NB4 (cell line): ENCODE results near the gene HSD17B1.

ENCODE experiments used
- POLR2A ChIP-seq: IDR thresholded peaks from 2 replicates; pipeline ENCODE4 v1.6.1; 2011; ENCODE audit warnings: mild to moderate bottlenecking; ENCODE audit not compliant: insufficient read length; ENCODE audit errors: extremely low read depth
- TF ChIP-seq, protein P1 (sequence below): IDR thresholded peaks from one replicate; pipeline ENCODE4 v1.5.1; 2012; ENCODE audit warnings: low read depth, low read length

DNA sequence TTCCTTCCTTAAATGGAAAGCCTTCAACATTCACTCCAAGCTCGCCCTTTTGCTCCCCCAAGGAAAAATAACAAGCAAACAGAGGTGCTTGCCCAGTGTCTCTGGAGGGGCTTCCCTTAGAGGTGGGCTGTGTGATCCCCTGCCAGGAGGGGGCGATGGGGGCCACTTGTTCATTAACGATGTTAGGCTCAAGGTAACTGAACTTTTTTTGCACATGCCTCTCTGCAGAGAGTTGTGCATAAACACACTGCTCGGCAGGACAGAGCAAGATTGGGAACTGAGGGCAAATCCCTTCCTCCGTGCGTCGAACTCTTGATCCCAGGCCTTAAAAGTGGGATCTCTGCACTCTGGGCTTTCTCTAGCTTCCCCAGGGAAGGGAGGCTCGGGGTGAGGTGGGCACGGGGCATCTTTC, 32.2 kb upstream of the HSD17B1 start:
- TF ChIP-seq, protein P1, sequence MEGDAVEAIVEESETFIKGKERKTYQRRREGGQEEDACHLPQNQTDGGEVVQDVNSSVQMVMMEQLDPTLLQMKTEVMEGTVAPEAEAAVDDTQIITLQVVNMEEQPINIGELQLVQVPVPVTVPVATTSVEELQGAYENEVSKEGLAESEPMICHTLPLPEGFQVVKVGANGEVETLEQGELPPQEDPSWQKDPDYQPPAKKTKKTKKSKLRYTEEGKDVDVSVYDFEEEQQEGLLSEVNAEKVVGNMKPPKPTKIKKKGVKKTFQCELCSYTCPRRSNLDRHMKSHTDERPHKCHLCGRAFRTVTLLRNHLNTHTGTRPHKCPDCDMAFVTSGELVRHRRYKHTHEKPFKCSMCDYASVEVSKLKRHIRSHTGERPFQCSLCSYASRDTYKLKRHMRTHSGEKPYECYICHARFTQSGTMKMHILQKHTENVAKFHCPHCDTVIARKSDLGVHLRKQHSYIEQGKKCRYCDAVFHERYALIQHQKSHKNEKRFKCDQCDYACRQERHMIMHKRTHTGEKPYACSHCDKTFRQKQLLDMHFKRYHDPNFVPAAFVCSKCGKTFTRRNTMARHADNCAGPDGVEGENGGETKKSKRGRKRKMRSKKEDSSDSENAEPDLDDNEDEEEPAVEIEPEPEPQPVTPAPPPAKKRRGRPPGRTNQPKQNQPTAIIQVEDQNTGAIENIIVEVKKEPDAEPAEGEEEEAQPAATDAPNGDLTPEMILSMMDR, result peak; percentile 66
- TF ChIP-seq POLR2A, result no peak
